GM12878 (cell line): ENCODE data around the gene LASP1. TPM values are rescaled to one million over a fixed set of nuclear protein-coding genes. Genes with fewer than 3 reads are reported as not detected.

Experiments
- ATAC-seq: fragments of 200-7000 bp; cut with Tn5 transposase; 3 replicates; pipeline ENCODE4 v1.9.1; 2020; ENCODE audit warnings: mild to moderate bottlenecking, moderate library complexity
- BruUV-seq: library from RNA; stranded (reverse); fragments of 400-500 nt; replicated peaks from 2 replicates; lab custom pipeline; 2021; lab: Mats Ljungman, UMichigan
- CTCF ChIA-PET: fragments of 300-600 bp; sonication (Branson Sonifier 250); formaldehyde crosslinking; extraction: SDS; loops from one replicate; lab custom pipeline; 2021; ENCODE audit warnings: inconsistent platforms; lab: Yijun Ruan, JAX
- POLR2A ChIA-PET: fragments of 350-600 bp; formaldehyde crosslinking; extraction: SDS; loops from one replicate; lab custom pipeline; 2021; ENCODE audit warnings: inconsistent platforms; lab: Charles Lee
- RAD21 ChIA-PET: fragments of 300-600 bp; sonication (Branson Sonifier 250); formaldehyde crosslinking; loops from one replicate; lab custom pipeline; 2023; ENCODE audit warnings: antibody characterized with exemption; ENCODE audit not compliant: unreplicated experiment; lab: Charles Lee
- SMC1A ChIA-PET: fragments of 300-600 bp; sonication (Branson Sonifier 250); formaldehyde crosslinking; loops from one replicate; lab custom pipeline; 2023; ENCODE audit not compliant: unreplicated experiment, uncharacterized antibody; lab: Charles Lee
- DNase-seq: peaks from one replicate; pipeline ENCODE4 v3.0.0-alpha.2; 2011; ENCODE audit warnings: low read depth, low spot score
- FAIRE-seq: peaks from 3 replicates; lab custom pipeline; 2011; peaks lifted over from hg19 to GRCh38; lab: Jason Lieb, UNC
- H2AFZ ChIP-seq: 2 replicates; pipeline ENCODE4 v1.6.0; 2011; ENCODE audit warnings: low read depth, low read length, control low read depth; ENCODE audit not compliant: control insufficient read depth
- H3K27ac ChIP-seq: 2 replicates; pipeline ENCODE4 v1.5.1; 2011; ENCODE audit warnings: control low read depth; ENCODE audit not compliant: control insufficient read depth, insufficient read depth
- H3K27me3 ChIP-seq, 2 experiments: replicated peaks in 1 of 2; 2 replicates each; pipeline versions ENCODE4 v1.6.0 to v1.6.1; 2011; ENCODE audit warnings: low read length in 1 of 2; ENCODE audit not compliant: control insufficient read depth in 2 of 2, insufficient read depth in 2 of 2
- H3K36me3 ChIP-seq, 2 experiments: 2 replicates each; pipeline ENCODE4 v1.5.1; 2011; ENCODE audit warnings: low read length in 1 of 2; ENCODE audit not compliant: control insufficient read depth in 2 of 2, insufficient read depth in 2 of 2
- H3K4me1 ChIP-seq: 2 replicates; pipeline ENCODE4 v1.6.1; 2011; ENCODE audit warnings: mild to moderate bottlenecking, low read length, moderate library complexity, mixed read lengths; ENCODE audit not compliant: control insufficient read depth, insufficient read depth
- H3K4me2 ChIP-seq: 2 replicates; pipeline ENCODE4 v1.6.0; 2011; ENCODE audit warnings: control low read depth; ENCODE audit not compliant: control insufficient read depth, insufficient read depth
- H3K4me3 ChIP-seq: fragments of 200-600 bp; sonication (generic); 2 replicates; pipeline ENCODE4 v1.5.1; 2016
- H3K79me2 ChIP-seq: 2 replicates; pipeline ENCODE4 v1.6.0; 2011; ENCODE audit warnings: low read length; ENCODE audit not compliant: control insufficient read depth, insufficient read depth
- H3K9ac ChIP-seq: 2 replicates; pipeline ENCODE4 v1.8.0; 2011; ENCODE audit warnings: low read length, control low read depth, mixed read lengths; ENCODE audit not compliant: control insufficient read depth, insufficient read depth
- H3K9me3 ChIP-seq: replicated peaks from 3 replicates; pipeline ENCODE4 v1.5.1; 2011; ENCODE audit warnings: mild to moderate bottlenecking, low read length; ENCODE audit not compliant: control insufficient read depth, insufficient read depth
- H4K20me1 ChIP-seq: 2 replicates; pipeline ENCODE4 v1.6.0; 2011; ENCODE audit not compliant: control insufficient read depth, insufficient read depth
- SPI1 ChIP-seq: IDR thresholded peaks from 2 replicates; pipeline ENCODE4 v1.6.1; 2011; ENCODE audit warnings: low read depth, mild to moderate bottlenecking, low read length, moderate library complexity, borderline replicate concordance; ENCODE audit not compliant: insufficient read depth
- ZBTB40 ChIP-seq: fragments of 450-650 bp; IDR thresholded peaks from 2 replicates; pipeline ENCODE4 v1.6.1; 2016; ENCODE audit warnings: mild to moderate bottlenecking, moderate library complexity, borderline replicate concordance
- ZNF274 ChIP-seq: IDR thresholded peaks from one replicate; pipeline ENCODE4 v1.8.0; 2011; ENCODE audit not compliant: insufficient read length, insufficient read depth
- ZSCAN29 ChIP-seq: fragments of 450-650 bp; IDR thresholded peaks from 2 replicates; pipeline ENCODE4 v1.6.1; 2017; ENCODE audit warnings: mild to moderate bottlenecking, moderate library complexity
- WGBS: methylation state at CpG from one replicate; pipeline ENCODE4 v1.1.6; 2016; ENCODE audit warnings: low lambda C conversion rate; ENCODE audit not compliant: insufficient replicate concordance, insufficient coverage; ENCODE audit errors: missing lambda C conversion rate; 5-methylcytosine and 5-hydroxymethylcytosine counted together
- in situ Hi-C: fragments of 300-500 bp; cut with MboI; formaldehyde crosslinking; loops from 9 replicates; pipeline ENCODE4 v1.14.3; 2018; ENCODE audit warnings: mixed read lengths
- intact Hi-C: fragments of 100-400 bp; cut with micrococcal nuclease; formaldehyde crosslinking; loops from one replicate; pipeline ENCODE4 v1.14.2; 2022; ENCODE audit not compliant: unreplicated experiment
- polyA plus RNA-seq, 11 experiments: library from polyadenylated mRNA; depleted of rRNA in 4 of 11; unstranded in 6 of 11; stranded (reverse) in 5 of 11; fragments of >200 nt; fragmentation: Nextera tagmentation in 4 of 11; fragmentation: Illumina TruSeq in 1 of 11; extraction: Ambion mirVana in 4 of 11; extraction: Trizol in 1 of 11; gene quantifications; 1 replicate in 1 of 11; 2 replicates in 10 of 11; pipeline versions ENCODE4 v1.2.1 to v1.2.3, GENCODE V29; 2011 to 2016; ENCODE audit warnings: inconsistent platforms in 2 of 11, missing spikeins in 2 of 11, low read depth in 1 of 11
- total RNA-seq, 4 experiments: library from RNA; depleted of rRNA in 3 of 4; stranded (reverse); fragments of >200 nt in 3 of 4; fragmentation: Illumina TruSeq in 1 of 4; extraction: Trizol in 1 of 4; gene quantifications; 2 replicates each; pipeline versions ENCODE4 v1.2.1 to v1.2.3, GENCODE V29; 2013 to 2021

LASP1 gene
- total and polyA plus RNA-seq, 10 of the 15 experiments (the other 5 are each of a cell fraction or from before 2014, with no cell fraction given): 21.0 to 114 (median 59.3) TPM

- no peaks in the 10 kb centered on the region for H4K20me1 ChIP-seq
- ChIA-PET POLR2A (interaction anchor here (0.6 kb wide), 2 partner anchors 85 to 100 kb away, joined by 3 read pairs; partner anchors contain the start of gene CWC25), SMC1A (no interaction called here), CTCF (interaction anchor here (0.6 kb wide), 1 partner anchor 153 kb away, joined by 3 read pairs; no protein-coding TSS in a partner anchor), RAD21 (no interaction called here)
- intact Hi-C loops (no loop called here), in situ Hi-C loops (no loop called here)
- no peak for TF ChIP-seq ZNF274
- no peak for TF ChIP-seq SPI1
- peak; percentile 20; the same call in 1 of the 2 replicates for TF ChIP-seq ZBTB40
- no peak for TF ChIP-seq ZSCAN29
- ATAC-seq (no peak), FAIRE-seq (no peak), DNase-seq (no peak)
- 73% methylated on average over 4 of the region's 5 CpGs for WGBS
- H2AFZ ChIP-seq: no peak overlapping the region
- BruUV-seq: no TSS peak
- H3K4me1 ChIP-seq: peaks cover 5% of the 10 kb centered on the region
- no peak overlapping the region for H3K9ac ChIP-seq
- H3K27ac ChIP-seq: no peak overlapping the region
- no peaks in the 10 kb centered on the region for H3K27me3 ChIP-seq
- H3K79me2 ChIP-seq: peaks cover 2% of the 10 kb centered on the region
- H3K4me2 ChIP-seq: no peak overlapping the region
- H3K4me3 ChIP-seq: no peak overlapping the region
- peaks cover 8 to 29% of the 10 kb centered on the region in 2 experiments for H3K36me3 ChIP-seq
- no peaks in the 10 kb centered on the region for H3K9me3 ChIP-seq
These were observed 40.5 kb downstream of the LASP1 start for GRCh38 chr17:38910325-38910724.
